Effector memory CD4-positive, alpha-beta T cell (primary cell): ENCODE results near the gene NRBF2.
"Not testable (repeated sequence)": the region's sequence is repeated elsewhere in the genome, so short reads cannot be mapped to it uniquely, and the experiment has no call there.

Source experiments
- DNase-seq, 3 donors: peaks; one replicate each; pipeline ENCODE4 v3.0.0-alpha.2; 2020
- H3K27ac ChIP-seq: 2 replicates; pipeline ENCODE4 v1.7.0; 2013; ENCODE audit warnings: mild to moderate bottlenecking, low read length, moderate library complexity; ENCODE audit not compliant: insufficient read depth, poor library complexity, severe bottlenecking
- H3K27me3 ChIP-seq: replicated peaks from 2 replicates; pipeline ENCODE4 v1.7.0; 2013; ENCODE audit warnings: mild to moderate bottlenecking, low read length; ENCODE audit not compliant: insufficient read depth, control insufficient read depth, poor library complexity, severe bottlenecking
- H3K36me3 ChIP-seq: 2 replicates; pipeline ENCODE4 v1.7.0; 2013; ENCODE audit warnings: mild to moderate bottlenecking, low read length, moderate library complexity; ENCODE audit not compliant: control insufficient read depth, insufficient read depth
- H3K4me1 ChIP-seq: 2 replicates; pipeline ENCODE4 v1.7.0; 2013; ENCODE audit warnings: low read length, mild to moderate bottlenecking; ENCODE audit not compliant: control insufficient read depth, insufficient read depth, poor library complexity, severe bottlenecking
- H3K4me3 ChIP-seq: 2 replicates; pipeline ENCODE4 v1.7.0; 2013; ENCODE audit warnings: low read length, low read depth, mild to moderate bottlenecking; ENCODE audit not compliant: insufficient read depth, poor library complexity, severe bottlenecking
- H3K9me3 ChIP-seq: 2 replicates; pipeline ENCODE4 v1.7.0; 2013; ENCODE audit warnings: mild to moderate bottlenecking, low read length, moderate library complexity; ENCODE audit not compliant: control insufficient read depth
- total RNA-seq, 3 donors: gene quantifications; one replicate each; lab custom pipeline; 2026; lab: John Stamatoyannopoulos, UW

The NRBF2 gene
- total RNA-seq = 24.8 to 37.3 (median 32.4) reads per million in 3 donors

- Histone ChIP-seq H3K36me3 (no peaks in the 10 kb centered on the region), H3K4me3 (peak within 1 kb of the TSS; percentile 91), H3K9me3 (no peaks in the 10 kb centered on the region), H3K27me3 (no peaks in the 10 kb centered on the region), H3K4me1 (peaks cover 10% of the 10 kb centered on the region), H3K27ac (peak within 1 kb of the TSS; percentile 98)
- peak; percentile 94 to 96 (median 95) for DNase-seq
Observed at GRCh38 chr10:63133056-63133820, at the start of gene NRBF2. NRBF2 (plus strand) TSS chr10:63133328; CDS start chr10:63133471, 143 bp downstream.

DNA sequence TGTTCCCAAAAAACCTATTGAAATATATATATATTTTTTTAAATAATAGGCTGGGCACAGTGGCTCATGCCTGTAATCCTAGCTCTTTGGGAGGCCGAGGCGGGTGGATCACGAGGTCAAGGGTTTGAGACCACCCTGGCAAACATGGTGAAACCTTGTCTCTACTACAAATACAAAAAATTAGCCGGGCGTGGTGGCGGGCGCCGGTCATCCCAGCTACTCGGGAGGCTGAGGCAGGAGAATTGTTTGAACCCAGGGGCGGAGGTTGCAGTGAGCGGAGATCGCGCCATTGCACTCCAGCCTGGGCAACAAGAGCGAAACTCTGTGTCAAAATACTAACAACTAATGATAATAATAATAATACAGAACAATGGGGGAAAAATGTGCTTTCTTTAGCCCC is 49.7 kb upstream of the NRBF2 start:
- not testable (repeated sequence) for H3K36me3 ChIP-seq, DNase-seq, H3K27me3 ChIP-seq, H3K4me3 ChIP-seq, H3K27ac ChIP-seq, H3K9me3 ChIP-seq, H3K4me1 ChIP-seq

DNA sequence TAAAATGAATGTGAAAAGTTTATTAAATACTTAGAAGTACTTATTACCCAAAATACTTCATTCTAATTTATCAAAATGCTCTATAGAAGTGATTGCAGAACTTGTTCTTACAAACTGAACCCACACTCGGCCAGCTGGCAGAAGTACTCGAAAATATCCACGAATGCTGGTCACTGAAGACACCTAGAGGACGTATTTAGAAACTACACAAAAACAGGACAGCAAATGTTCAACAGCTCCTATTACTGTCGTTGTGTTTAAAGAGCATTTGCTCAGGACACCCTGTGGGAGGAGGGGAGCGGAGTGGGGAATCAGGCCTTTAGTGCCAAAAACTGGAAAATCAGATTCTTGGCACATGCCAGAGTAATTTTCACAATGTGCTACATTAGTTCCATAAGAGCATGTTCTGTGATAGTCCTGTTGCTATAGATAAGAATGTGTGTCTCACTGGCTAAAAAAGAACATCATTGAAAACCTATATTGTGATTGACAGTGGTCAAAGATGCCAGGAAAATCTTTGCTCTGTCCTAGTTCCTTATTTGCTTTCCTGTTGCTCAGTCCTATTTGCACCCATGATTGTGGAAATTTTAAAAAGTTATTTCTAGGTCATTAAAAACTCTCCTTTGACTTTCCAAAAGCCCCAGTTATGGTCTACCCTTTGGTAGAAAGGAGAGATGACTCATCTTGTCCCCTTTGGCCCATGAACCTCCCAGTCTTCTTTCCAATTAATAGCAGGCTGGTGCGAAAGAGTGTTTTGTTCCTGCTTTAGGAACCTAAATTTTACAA is 49.0 kb upstream of the NRBF2 start:
- peak in 1 of 3 donors; percentile 15 for DNase-seq
- H3K9me3 ChIP-seq = no peaks in the 10 kb centered on the region
- no peaks in the 10 kb centered on the region for H3K36me3 ChIP-seq
- no peaks in the 10 kb centered on the region for H3K27me3 ChIP-seq
- no peaks in the 10 kb centered on the region for H3K4me1 ChIP-seq
- H3K27ac ChIP-seq = no peak overlapping the region
- H3K4me3 ChIP-seq = no peak overlapping the region

- Histone ChIP-seq H3K36me3 (no peaks in the 10 kb centered on the region), H3K4me1 (no peaks in the 10 kb centered on the region), H3K9me3 (no peaks in the 10 kb centered on the region), H3K27ac (no peak overlapping the region), H3K4me3 (no peak overlapping the region), H3K27me3 (no peaks in the 10 kb centered on the region)
- DNase-seq = no peak
Observed at GRCh38 chr10:63084690-63085382, 48.3 kb upstream of the NRBF2 start.

DNA sequence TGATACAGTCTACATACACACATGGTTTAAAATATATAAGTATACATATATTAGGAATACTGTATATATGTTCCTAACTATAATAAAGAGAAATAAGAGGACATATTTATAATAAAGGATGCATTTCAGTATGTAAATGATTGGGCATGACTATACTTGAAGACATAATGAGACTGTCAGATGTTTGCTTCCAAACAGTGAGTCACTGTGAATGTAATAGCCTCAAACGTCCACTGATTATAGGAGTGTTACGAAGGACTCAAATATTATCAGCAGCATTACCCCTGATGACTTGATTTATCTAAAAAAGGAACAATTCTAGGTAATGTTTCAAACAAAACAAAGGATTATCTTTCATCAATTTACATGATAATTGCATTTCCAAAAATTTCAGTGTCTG is 39.9 kb upstream of the NRBF2 start:
- no peak for DNase-seq
- H3K9me3 ChIP-seq = no peaks in the 10 kb centered on the region
- H3K4me1 ChIP-seq = no peaks in the 10 kb centered on the region
- no peak overlapping the region for H3K27ac ChIP-seq
- no peaks in the 10 kb centered on the region for H3K27me3 ChIP-seq
- H3K36me3 ChIP-seq = no peaks in the 10 kb centered on the region
- no peak overlapping the region for H3K4me3 ChIP-seq

DNA sequence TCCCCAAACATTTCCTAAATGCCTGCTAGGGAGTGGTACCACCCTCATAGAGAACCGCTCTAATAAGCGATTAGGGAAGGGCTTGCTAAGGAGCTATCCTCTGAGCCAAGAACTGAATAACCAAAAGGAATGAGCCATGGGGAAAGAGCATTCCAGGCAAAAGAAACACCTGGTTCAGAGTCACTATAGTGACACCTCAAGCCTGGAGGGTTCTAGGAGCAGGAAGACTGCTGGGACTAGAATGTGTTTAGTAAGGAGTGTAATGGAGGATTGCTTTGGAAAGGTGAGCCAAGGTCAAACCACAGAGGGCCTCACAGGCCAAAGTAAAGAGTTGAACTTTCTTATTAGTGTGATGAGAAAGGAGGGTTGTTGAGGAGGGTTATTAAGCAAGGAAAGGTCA is 38.7 kb upstream of the NRBF2 start:
- Histone ChIP-seq H3K9me3 (no peaks in the 10 kb centered on the region), H3K27ac (no peak overlapping the region), H3K36me3 (no peaks in the 10 kb centered on the region), H3K4me1 (no peaks in the 10 kb centered on the region), H3K4me3 (no peak overlapping the region), H3K27me3 (no peaks in the 10 kb centered on the region)
- DNase-seq = no peak

DNA sequence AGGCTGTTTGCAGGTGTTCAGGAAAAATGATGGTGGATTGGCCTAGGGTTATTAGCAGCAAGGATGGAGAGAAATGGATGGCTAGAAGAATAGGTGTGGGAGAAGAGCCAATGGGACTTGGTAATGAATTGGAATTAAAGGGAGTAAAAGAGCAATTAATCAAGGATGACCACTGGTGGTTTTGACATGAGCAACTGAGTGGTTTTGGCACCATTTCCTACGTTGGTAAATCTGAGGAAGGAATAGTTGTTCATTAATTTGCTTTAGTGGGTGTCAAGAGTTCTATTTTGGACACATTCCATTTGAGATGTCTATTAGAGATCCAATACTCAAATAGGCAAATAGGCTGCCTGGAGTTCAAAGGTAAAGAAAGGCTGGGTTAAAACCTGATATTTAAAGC is 38.2 kb upstream of the NRBF2 start:
- H3K4me3 ChIP-seq = no peak overlapping the region
- H3K27me3 ChIP-seq = no peaks in the 10 kb centered on the region
- H3K36me3 ChIP-seq = no peaks in the 10 kb centered on the region
- no peaks in the 10 kb centered on the region for H3K4me1 ChIP-seq
- no peak for DNase-seq
- H3K27ac ChIP-seq = no peak overlapping the region
- no peaks in the 10 kb centered on the region for H3K9me3 ChIP-seq

- H3K27ac ChIP-seq = no peak overlapping the region
- DNase-seq = no peak
- H3K4me3 ChIP-seq = no peak overlapping the region
- H3K36me3 ChIP-seq = no peaks in the 10 kb centered on the region
- no peaks in the 10 kb centered on the region for H3K4me1 ChIP-seq
- H3K27me3 ChIP-seq = no peaks in the 10 kb centered on the region
- H3K9me3 ChIP-seq = no peaks in the 10 kb centered on the region
Observed at GRCh38 chr10:63099734-63100133, 33.4 kb upstream of the NRBF2 start.

DNA sequence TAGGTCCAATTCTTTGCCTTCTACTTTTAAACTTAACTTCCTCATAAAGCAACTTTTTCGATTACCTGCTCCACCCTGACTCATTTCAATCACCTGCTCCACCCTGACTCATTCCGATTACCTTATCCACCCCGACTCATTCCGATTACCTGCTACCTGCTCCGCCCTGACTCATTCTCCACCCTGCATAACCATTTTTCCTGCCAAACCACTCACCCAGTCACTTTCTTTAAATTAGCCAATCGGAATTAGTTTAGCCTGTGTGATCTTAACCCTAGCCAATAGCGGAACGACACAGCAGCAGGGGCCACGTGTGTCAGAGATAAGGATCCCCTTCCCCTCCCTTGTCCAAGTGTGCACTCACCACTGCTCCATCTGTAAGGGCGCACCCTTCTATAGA is 32.0 kb upstream of the NRBF2 start:
- H3K27me3 ChIP-seq = not testable (repeated sequence)

More for the DNA sequence above, 32.0 kb upstream of the NRBF2 start:
- not testable (repeated sequence) for H3K27ac ChIP-seq, H3K36me3 ChIP-seq, H3K4me3 ChIP-seq, H3K9me3 ChIP-seq, DNase-seq, H3K4me1 ChIP-seq
